ENCODE results near the gene CFAP61.

DNA sequence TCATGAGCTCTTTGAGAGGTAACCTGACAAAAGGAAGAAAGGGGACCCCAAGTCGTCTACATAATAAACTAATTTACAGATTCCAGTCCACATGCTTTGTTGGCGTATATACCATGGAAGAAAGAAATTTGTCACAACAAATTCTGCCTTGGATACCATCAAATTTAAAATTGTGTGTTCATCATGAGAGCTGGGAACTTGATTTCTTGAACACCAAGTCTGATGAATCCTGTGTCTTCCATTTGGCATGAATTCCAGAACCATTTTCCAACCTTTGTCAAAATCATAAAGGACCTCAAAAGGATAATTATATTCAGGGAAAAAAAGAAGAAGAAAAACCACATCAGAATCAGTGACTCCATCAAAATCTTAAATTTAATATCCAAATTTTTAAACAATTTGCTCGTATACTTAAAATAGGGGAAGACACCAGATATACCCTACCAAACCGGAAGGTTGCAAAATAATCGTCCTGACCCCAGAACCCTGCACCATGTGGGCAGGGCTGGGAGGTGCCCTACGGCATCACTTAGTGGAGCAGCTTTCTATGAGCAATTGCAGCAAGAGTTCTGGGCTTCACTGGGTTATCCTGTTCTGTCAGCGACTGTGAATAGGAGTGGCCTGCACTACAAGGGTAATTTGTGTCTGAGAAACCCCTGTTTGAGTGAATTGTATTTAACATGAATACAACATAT, 241.5 kb downstream of the CFAP61 start:
- TF ChIP-seq, protein P1, sequence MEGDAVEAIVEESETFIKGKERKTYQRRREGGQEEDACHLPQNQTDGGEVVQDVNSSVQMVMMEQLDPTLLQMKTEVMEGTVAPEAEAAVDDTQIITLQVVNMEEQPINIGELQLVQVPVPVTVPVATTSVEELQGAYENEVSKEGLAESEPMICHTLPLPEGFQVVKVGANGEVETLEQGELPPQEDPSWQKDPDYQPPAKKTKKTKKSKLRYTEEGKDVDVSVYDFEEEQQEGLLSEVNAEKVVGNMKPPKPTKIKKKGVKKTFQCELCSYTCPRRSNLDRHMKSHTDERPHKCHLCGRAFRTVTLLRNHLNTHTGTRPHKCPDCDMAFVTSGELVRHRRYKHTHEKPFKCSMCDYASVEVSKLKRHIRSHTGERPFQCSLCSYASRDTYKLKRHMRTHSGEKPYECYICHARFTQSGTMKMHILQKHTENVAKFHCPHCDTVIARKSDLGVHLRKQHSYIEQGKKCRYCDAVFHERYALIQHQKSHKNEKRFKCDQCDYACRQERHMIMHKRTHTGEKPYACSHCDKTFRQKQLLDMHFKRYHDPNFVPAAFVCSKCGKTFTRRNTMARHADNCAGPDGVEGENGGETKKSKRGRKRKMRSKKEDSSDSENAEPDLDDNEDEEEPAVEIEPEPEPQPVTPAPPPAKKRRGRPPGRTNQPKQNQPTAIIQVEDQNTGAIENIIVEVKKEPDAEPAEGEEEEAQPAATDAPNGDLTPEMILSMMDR (IDR thresholded peaks at IDR 0.05; ENCODE audit: low read depth, low read length): no peak
- TF ChIP-seq POLR2A (IDR thresholded peaks at IDR 0.05; ENCODE audit: extremely low read depth, insufficient read length) (no peak), MYC (IDR thresholded peaks at IDR 0.05; ENCODE audit: low read depth, low read length) (no peak)

Measured in NB4 (cell line).